T-helper 1 cell treated with Interleukin-12 subunit alpha and Interleukin-12 subunit beta and Interleukin-4 antibody, amounts not matched to agents 30 ng/mL and 1 ng/mL, for 36 hours (primary cell): ENCODE data around the gene HSD17B7. TPM values are rescaled to one million over a fixed set of nuclear protein-coding genes. Genes with fewer than 3 reads are reported as not detected.
"Not testable (repeated sequence)": the region's sequence is repeated elsewhere in the genome, so short reads cannot be mapped to it uniquely, and the experiment has no call there.

Experiments
- intact Hi-C: fragments of 100-400 bp; cut with micrococcal nuclease; formaldehyde crosslinking; loops from one replicate; pipeline ENCODE4 v1.15.1; 2024
- total RNA-seq: library from RNA; stranded (reverse); gene quantifications from 2 replicates; pipeline ENCODE4 v1.2.3, GENCODE V29; 2022

The HSD17B7 gene
- total RNA-seq, result 16.0 and 18.7 TPM in 2 replicates

- intact Hi-C loops, result loop anchor here (1.0 to 2.0 kb wide), 2 partner anchors 230 to 532 kb away; partner anchors contain the start of gene UAP1
Measured at GRCh38 chr1:162790303-162790984, at the start of gene HSD17B7. Gene HSD17B7, plus strand, starts transcription at chr1:162790702. Its CDS starts 99 bp downstream, at chr1:162790801.

GRCh38 chr1:162740755-162741154, 49.7 kb upstream of the HSD17B7 start:
- intact Hi-C loops, result no loop called here

GRCh38 chr1:162741574-162741973, 48.9 kb upstream of the HSD17B7 start:
- intact Hi-C loops, result no loop called here

GRCh38 chr1:162746264-162746942, 44.1 kb upstream of the HSD17B7 start:
- intact Hi-C loops, result not testable (repeated sequence)

- intact Hi-C loops, result no loop called here
Measured at GRCh38 chr1:162753001-162753658, 37.4 kb upstream of the HSD17B7 start.

- intact Hi-C loops, result no loop called here
Measured at GRCh38 chr1:162753998-162754585, 36.4 kb upstream of the HSD17B7 start.

- intact Hi-C loops, result no loop called here
Measured at GRCh38 chr1:162755306-162755705, 35.2 kb upstream of the HSD17B7 start.

GRCh38 chr1:162756523-162756922, 34.0 kb upstream of the HSD17B7 start:
- intact Hi-C loops, result no loop called here

- intact Hi-C loops, result no loop called here
Measured at GRCh38 chr1:162757476-162757875, 33.0 kb upstream of the HSD17B7 start.

GRCh38 chr1:162765788-162766187, 24.7 kb upstream of the HSD17B7 start:
- intact Hi-C loops, result no loop called here

- intact Hi-C loops, result no loop called here
Measured at GRCh38 chr1:162772571-162773154, 17.8 kb upstream of the HSD17B7 start.

GRCh38 chr1:162774007-162774406, 16.5 kb upstream of the HSD17B7 start:
- intact Hi-C loops, result no loop called here

- intact Hi-C loops, result no loop called here
Measured at GRCh38 chr1:162779043-162779442, 11.5 kb upstream of the HSD17B7 start.

GRCh38 chr1:162782671-162783070, 7.8 kb upstream of the HSD17B7 start:
- intact Hi-C loops, result no loop called here

- intact Hi-C loops, result not testable (repeated sequence)
Measured at GRCh38 chr1:162784926-162785325, 5.6 kb upstream of the HSD17B7 start.

- intact Hi-C loops, result not testable (repeated sequence)
Measured at GRCh38 chr1:162788783-162789182, 1.7 kb upstream of the HSD17B7 start.

- intact Hi-C loops, result loop anchor here (1.0 to 2.0 kb wide), 2 partner anchors 230 to 531 kb away; partner anchors contain the start of gene UAP1
Measured at GRCh38 chr1:162790985-162791357, 469 bp downstream of the HSD17B7 start.

- intact Hi-C loops, result not testable (repeated sequence)
Measured at GRCh38 chr1:162794284-162794683, 3.8 kb downstream of the HSD17B7 start.

GRCh38 chr1:162796617-162797279, 6.2 kb downstream of the HSD17B7 start:
- intact Hi-C loops, result not testable (repeated sequence)

- intact Hi-C loops, result loop anchor here (2.0 to 10.0 kb wide), 2 partner anchors 187 to 305 kb away; partner anchors contain the start of gene UHMK1
Measured at GRCh38 chr1:162799995-162800830, 9.7 kb downstream of the HSD17B7 start.
